DND-41 (cell line): Measurements from ENCODE around the gene TFIP11.

Experiments
- CTCF ChIP-seq: IDR thresholded peaks from 2 replicates; pipeline ENCODE4 v1.5.1; 2012; ENCODE audit warnings: borderline replicate concordance, low read length, moderate library complexity, mild to moderate bottlenecking; ENCODE audit not compliant: poor library complexity, severe bottlenecking; ENCODE audit errors: extremely low read depth
- EZH2 ChIP-seq: IDR thresholded peaks from 3 replicates; pipeline ENCODE4 v1.6.1; 2012; ENCODE audit warnings: borderline replicate concordance, low read depth, mild to moderate bottlenecking, moderate library complexity, low read length, inconsistent platforms; ENCODE audit not compliant: severe bottlenecking

- TF ChIP-seq CTCF (no peak), EZH2 (no peak)
Observed at GRCh38 chr22:26525946-26526564, 13.8 kb upstream of the TFIP11 start.
